Gastrocnemius medialis (tissue), 4 donors: Measurements from ENCODE around the gene ZNF638. TPM values are rescaled to one million over a fixed set of nuclear protein-coding genes. Genes with fewer than 3 reads are reported as not detected.
A peak's percentile ranks its signal among the peaks of the same experiment; 100 is the strongest.
"Not testable (repeated sequence)": the region's sequence is repeated elsewhere in the genome, so short reads cannot be mapped to it uniquely, and the experiment has no call there.

Experiments
- ATAC-seq, 2 donors: fragments of 150-250 bp; one replicate each; pipeline ENCODE4 v1.9.1; 2016
- DNase-seq, 2 donors: peaks; one replicate each; pipeline ENCODE4 v3.0.0-alpha.2; 2019
- H3K27ac ChIP-seq, 4 donors: fragments of 200-600 bp; sonication (generic); 1 replicate in 1 of 4; 2 replicates in 3 of 4; pipeline ENCODE4 v1.5.1; 2016 to 2018; ENCODE audit warnings: mild to moderate bottlenecking in 2 of 4, moderate library complexity in 1 of 4
- H3K27me3 ChIP-seq, 3 donors: fragments of 200-600 bp; sonication (generic) in 2 of 3; 1 replicate in 1 of 3; 2 replicates in 2 of 3; pipeline versions ENCODE4 v1.5.1 to v1.6.0; 2016 to 2019; ENCODE audit warnings: mild to moderate bottlenecking in 1 of 3, moderate library complexity in 1 of 3
- H3K36me3 ChIP-seq, 2 donors: fragments of 200-600 bp; sonication (generic) in 1 of 2; one replicate each; pipeline ENCODE4 v1.5.1; 2017 to 2018
- H3K4me1 ChIP-seq, 2 donors: fragments of 200-600 bp; sonication (generic) in 1 of 2; one replicate each; pipeline ENCODE4 v1.5.1; 2016 to 2017; ENCODE audit warnings: mild to moderate bottlenecking in 2 of 2
- H3K4me3 ChIP-seq, 4 donors: fragments of 200-600 bp; sonication (generic) in 3 of 4; 1 replicate in 1 of 4; 2 replicates in 3 of 4; pipeline ENCODE4 v1.5.1; 2016 to 2019; ENCODE audit warnings: mild to moderate bottlenecking in 2 of 4
- H3K9me3 ChIP-seq, 3 donors: fragments of 200-600 bp; sonication (generic) in 2 of 3; 1 replicate in 1 of 3; 2 replicates in 2 of 3; pipeline ENCODE4 v1.5.1; 2016 to 2019
- POLR2A ChIP-seq, 2 donors: fragments of 450-650 bp; IDR thresholded peaks; one replicate each; pipeline ENCODE4 v1.6.1; 2017; ENCODE audit warnings: antibody characterized with exemption in 2 of 2, mild to moderate bottlenecking in 2 of 2, moderate library complexity in 2 of 2
- in situ Hi-C, 4 donors: fragments of 200-750 bp; cut with MboI; loops; one replicate each; pipeline versions ENCODE4 v1.15.0 to v1.8.0; 2017; ENCODE audit warnings: low sequenced_read_pairs in 4 of 4
- intact Hi-C: fragments of 100-400 bp; cut with DNase I; formaldehyde crosslinking; loops from one replicate; pipeline ENCODE4 v1.15.1; 2023; ENCODE audit warnings: low total_unique reads
- total RNA-seq, 4 donors: library from RNA; depleted of rRNA; stranded (reverse); fragments of >200 nt; gene quantifications; one replicate each; pipeline versions ENCODE4 v1.1.0 to v1.2.3, GENCODE V29; 2016
- TF ChIP-seq, protein P1 (sequence below), 5 experiments: fragments of 450-650 bp in 3 of 5; fragments of 200-600 bp in 2 of 5; sonication (generic) in 2 of 5; IDR thresholded peaks in 4 of 5; conservative IDR thresholded peaks in 1 of 5; 1 replicate in 4 of 5; 2 replicates in 1 of 5; pipeline ENCODE4 v1.5.1; 2016 to 2019; ENCODE audit warnings: antibody characterized with exemption in 5 of 5, mild to moderate bottlenecking in 3 of 5, moderate library complexity in 3 of 5

ZNF638 gene
- total RNA-seq, 4 donors from 2014 or later = 69.7 to 152 (median 95.0) TPM

DNA sequence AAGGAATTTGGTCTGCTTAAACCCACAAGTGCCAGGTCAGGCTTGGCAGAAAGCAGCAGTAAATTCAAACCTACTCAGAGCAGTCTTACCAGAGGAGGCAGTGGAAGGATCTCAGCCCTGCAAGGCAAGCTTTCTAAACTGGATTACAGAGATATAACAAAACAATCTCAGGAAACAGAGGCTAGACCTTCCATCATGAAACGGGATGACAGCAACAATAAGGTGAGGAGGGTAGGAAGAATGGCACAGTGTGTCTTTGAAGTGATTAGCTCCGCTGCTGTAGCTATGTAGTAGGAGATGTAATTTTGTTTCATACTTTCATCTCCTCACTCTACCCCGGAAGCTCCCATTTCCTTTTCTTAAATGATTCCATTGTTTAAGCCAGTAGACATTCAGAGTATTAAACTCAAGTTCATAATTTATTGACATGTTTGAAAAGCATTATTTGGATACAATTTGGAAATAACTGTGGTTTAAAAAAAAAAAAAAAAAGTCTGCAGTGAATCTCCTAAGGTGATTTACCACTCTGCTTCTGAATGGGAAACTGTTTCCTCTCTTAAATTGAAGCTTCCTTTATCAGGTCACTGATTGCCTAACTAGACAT lies 92.3 kb downstream of the ZNF638 start:
- DNase-seq = no peak
- peaks cover 0 to 52% of the 10 kb centered on the region in 2 donors for H3K36me3 ChIP-seq

DNA sequence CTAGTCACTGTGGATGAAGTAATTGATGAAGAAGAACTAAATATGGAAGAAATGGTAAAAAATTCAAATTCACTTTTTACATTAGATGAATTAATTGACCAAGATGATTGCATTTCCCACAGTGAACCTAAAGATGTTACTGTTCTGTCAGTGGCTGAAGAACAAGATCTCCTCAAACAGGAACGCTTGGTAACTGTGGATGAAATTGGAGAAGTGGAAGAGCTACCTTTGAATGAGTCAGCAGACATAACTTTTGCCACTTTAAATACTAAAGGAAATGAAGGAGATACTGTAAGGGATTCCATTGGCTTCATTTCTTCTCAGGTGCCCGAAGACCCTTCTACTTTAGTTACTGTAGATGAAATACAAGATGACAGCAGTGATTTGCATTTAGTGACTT lies 95.1 kb downstream of the ZNF638 start:
- DNase-seq (no peak), ATAC-seq (peak; percentile 81 to 83)
- Histone ChIP-seq H3K36me3 (peaks cover 0 to 62% of the 10 kb centered on the region in 2 donors), H3K9me3 (no peaks in the 10 kb centered on the region), H3K27me3 (no peaks in the 10 kb centered on the region), H3K27ac (peak overlapping the region; percentile 26 to 68 (median 54)), H3K4me3 (no peak overlapping the region), H3K4me1 (peaks cover 6 to 16% of the 10 kb centered on the region in 2 donors)
- in situ Hi-C loops = no loop called here
- no peak for TF ChIP-seq POLR2A (IDR thresholded peaks at IDR 0.05)
- TF ChIP-seq, protein P1, sequence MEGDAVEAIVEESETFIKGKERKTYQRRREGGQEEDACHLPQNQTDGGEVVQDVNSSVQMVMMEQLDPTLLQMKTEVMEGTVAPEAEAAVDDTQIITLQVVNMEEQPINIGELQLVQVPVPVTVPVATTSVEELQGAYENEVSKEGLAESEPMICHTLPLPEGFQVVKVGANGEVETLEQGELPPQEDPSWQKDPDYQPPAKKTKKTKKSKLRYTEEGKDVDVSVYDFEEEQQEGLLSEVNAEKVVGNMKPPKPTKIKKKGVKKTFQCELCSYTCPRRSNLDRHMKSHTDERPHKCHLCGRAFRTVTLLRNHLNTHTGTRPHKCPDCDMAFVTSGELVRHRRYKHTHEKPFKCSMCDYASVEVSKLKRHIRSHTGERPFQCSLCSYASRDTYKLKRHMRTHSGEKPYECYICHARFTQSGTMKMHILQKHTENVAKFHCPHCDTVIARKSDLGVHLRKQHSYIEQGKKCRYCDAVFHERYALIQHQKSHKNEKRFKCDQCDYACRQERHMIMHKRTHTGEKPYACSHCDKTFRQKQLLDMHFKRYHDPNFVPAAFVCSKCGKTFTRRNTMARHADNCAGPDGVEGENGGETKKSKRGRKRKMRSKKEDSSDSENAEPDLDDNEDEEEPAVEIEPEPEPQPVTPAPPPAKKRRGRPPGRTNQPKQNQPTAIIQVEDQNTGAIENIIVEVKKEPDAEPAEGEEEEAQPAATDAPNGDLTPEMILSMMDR (IDR thresholded peaks at IDR 0.05 in 4 of 5, conservative IDR thresholded peaks at IDR 0.05 in 1 of 5) = no peak
- intact Hi-C loops = no loop called here

More for the DNA sequence above, 92.3 kb downstream of the ZNF638 start:
- in situ Hi-C loops = no loop called here
- Histone ChIP-seq H3K9me3 (no peaks in the 10 kb centered on the region), H3K27ac (peak overlapping the region in 2 of 4 donors; percentile 36 to 68), H3K4me1 (peaks cover 6 to 16% of the 10 kb centered on the region in 2 donors), H3K27me3 (no peaks in the 10 kb centered on the region), H3K4me3 (no peak overlapping the region)
- intact Hi-C loops = no loop called here
- TF ChIP-seq, protein P1 (IDR thresholded peaks at IDR 0.05 in 4 of 5, conservative IDR thresholded peaks at IDR 0.05 in 1 of 5) = no peak
- no peak for TF ChIP-seq POLR2A (IDR thresholded peaks at IDR 0.05)
- ATAC-seq = no peak

DNA sequence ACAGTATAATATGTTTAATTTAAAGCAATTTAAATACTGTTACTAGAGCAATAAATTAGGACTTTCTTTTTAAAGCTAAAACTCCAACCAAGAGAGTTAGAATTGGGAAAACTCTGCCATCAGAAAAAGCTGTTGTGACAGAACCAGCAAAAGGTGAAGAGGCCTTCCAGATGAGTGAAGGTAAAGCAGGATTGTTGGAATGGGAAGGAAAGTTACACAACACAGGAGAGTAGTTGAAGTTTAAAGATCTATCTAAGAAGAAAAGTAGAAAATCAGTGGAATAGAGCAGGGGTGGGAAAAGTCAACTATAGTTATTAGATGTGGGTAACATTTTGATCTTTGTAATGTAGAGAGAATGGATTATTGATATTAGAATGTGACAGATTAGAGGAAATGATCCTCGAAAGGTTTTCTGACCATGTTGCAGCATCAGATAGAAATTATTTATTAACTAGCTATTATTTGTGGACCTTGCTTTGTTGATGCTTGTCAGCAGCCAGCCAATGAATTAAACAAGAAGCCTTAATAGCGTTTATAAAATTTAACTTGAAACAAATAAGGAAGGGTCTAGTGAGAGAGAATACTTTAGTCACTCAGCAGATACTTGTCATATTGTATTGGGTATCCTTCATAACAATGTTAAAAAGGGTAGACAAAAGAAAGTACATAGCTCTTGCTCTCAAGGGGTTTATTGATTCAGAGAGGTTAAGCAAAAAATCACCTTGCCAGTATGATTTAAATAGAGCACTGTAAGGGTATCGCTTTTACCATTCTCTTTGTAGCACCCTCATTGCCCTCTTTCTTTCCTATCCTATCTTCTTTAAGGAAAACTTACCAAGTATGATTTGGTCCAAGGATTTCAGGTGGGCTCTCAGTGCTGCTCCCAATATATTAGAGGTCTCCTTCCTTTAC lies 97.1 kb downstream of the ZNF638 start:
- Histone ChIP-seq H3K36me3 (peaks cover 0 to 72% of the 10 kb centered on the region in 2 donors), H3K27me3 (no peaks in the 10 kb centered on the region), H3K27ac (peak overlapping the region in 2 of 4 donors; percentile 65 to 68), H3K4me3 (no peak overlapping the region), H3K4me1 (peaks cover 6 to 13% of the 10 kb centered on the region in 2 donors), H3K9me3 (no peaks in the 10 kb centered on the region)
- in situ Hi-C loops (no loop called here), intact Hi-C loops (no loop called here)
- TF ChIP-seq, protein P1 (IDR thresholded peaks at IDR 0.05 in 4 of 5, conservative IDR thresholded peaks at IDR 0.05 in 1 of 5) = no peak
- TF ChIP-seq POLR2A (IDR thresholded peaks at IDR 0.05) = no peak
- ATAC-seq (no peak), DNase-seq (no peak)

DNA sequence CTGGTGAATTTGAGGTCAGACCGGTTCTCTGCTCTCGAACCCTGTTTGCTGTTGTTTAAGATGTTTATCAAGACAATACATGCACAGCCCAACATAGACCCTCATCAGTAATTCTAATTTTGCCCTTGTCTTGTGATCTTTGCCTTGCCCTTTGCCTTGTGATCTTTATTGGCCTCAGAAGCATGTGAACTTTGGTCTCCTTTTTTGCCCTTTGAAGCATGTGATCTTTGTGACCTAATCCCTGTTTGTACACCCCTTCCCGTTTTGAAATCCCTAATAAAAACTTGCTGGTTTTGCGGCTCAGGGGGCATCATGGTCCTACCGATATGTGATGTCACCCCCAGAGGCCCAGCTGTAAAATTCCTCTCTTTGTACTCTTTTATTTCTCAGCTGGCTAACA lies 113.6 kb downstream of the ZNF638 start:
- peak overlapping the region in 2 of 4 donors; percentile 48 to 49 for H3K27ac ChIP-seq

DNA sequence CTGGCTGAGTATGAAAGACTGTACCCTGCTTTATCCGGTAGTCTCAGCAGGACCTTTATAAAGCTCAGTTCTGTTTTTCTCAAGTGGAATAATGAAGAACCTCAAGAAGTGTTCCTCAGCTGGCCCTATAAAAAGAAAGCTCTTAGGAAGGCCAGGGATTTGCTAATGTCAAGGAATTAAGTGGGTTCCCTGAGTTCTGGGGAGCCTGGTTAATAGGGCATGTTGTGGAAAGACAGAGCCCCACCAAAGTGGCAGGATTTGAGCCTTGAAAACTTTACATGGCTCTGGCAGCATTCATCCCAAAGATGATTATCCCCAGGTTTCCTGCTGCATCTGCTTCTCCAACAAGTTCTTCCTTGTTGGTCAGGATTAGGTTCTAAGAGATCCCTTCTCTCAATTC lies 114.9 kb downstream of the ZNF638 start:
- no peak for DNase-seq
- Histone ChIP-seq H3K9me3 (no peaks in the 10 kb centered on the region), H3K27ac (peak overlapping the region in 2 of 4 donors; percentile 48 to 49), H3K4me3 (no peak overlapping the region), H3K4me1 (peaks cover 16 to 17% of the 10 kb centered on the region in 2 donors), H3K36me3 (peaks cover 0 to 7% of the 10 kb centered on the region in 2 donors), H3K27me3 (no peaks in the 10 kb centered on the region)
- in situ Hi-C loops = no loop called here
- TF ChIP-seq, protein P1 (IDR thresholded peaks at IDR 0.05 in 4 of 5, conservative IDR thresholded peaks at IDR 0.05 in 1 of 5) = no peak
- no peak for TF ChIP-seq POLR2A (IDR thresholded peaks at IDR 0.05)
- no peak for ATAC-seq
- intact Hi-C loops = no loop called here

More for the DNA sequence above, 113.6 kb downstream of the ZNF638 start:
- H3K4me1 ChIP-seq, DNase-seq, H3K27me3 ChIP-seq, H3K36me3 ChIP-seq, ATAC-seq, in situ Hi-C loops, H3K9me3 ChIP-seq, H3K4me3 ChIP-seq, intact Hi-C loops: not testable (repeated sequence)
